Activated CD8-positive, alpha-beta memory T cell treated with anti-CD3 and anti-CD28 coated beads, Interleukin-2, amount 50 U/mL, for 1 hour (primary cell): Measurements from ENCODE around the gene LYRM9.
"Not testable (repeated sequence)": the region's sequence is repeated elsewhere in the genome, so short reads cannot be mapped to it uniquely, and the experiment has no call there.

Experiments
- DNase-seq: peaks from one replicate; pipeline ENCODE4 v3.0.0-alpha.2; 2020; ENCODE audit errors: extremely low read depth

Gene LYRM9

DNA sequence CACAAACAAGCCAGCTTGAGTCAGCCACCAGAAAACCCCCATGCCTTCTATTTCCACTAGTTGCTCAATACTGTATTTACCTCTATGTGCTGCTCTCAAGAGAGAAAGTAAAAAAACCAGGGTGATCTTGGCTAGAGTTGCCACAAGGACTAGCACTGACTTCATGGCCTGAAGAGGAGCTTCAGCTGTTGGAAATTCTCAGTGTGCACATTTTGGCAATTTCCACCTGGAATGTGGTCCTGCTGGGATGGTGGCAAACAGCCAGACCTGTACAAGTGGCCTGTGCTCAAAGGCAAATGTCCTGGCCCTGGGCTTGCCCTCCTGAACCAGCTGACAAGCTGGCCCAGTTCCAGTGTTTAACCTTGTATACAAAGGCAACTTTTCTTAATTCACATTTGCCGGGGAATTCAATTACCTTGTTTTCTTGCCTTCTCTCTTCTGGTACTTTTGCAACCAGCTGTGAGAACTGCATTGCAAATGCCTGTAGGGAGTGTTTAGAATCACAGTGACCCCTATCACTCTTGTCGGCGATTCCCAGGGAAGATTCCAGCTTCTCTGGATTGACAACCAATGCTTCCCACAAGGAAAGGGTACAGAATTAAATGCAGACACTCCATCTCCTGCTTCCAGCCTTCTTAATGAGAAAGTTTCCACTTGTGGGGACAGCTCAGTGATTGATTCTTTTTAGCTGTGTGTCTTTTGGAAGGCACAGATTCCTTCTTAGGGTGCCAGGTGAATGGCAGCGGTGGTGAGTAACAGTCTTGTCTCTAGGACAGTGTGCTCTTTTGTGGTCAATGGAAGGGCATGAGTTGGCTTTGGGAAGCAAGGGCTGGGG is 53.4 kb downstream of the LYRM9 start:
- not testable (repeated sequence) for DNase-seq

GRCh38 chr17:27838607-27839006 is 54.6 kb downstream of the LYRM9 start:
- DNase-seq: not testable (repeated sequence)

GRCh38 chr17:27837769-27838168 is 55.4 kb downstream of the LYRM9 start:
- DNase-seq: not testable (repeated sequence)

GRCh38 chr17:27836651-27837050 is 56.5 kb downstream of the LYRM9 start:
- DNase-seq: no peak

DNA sequence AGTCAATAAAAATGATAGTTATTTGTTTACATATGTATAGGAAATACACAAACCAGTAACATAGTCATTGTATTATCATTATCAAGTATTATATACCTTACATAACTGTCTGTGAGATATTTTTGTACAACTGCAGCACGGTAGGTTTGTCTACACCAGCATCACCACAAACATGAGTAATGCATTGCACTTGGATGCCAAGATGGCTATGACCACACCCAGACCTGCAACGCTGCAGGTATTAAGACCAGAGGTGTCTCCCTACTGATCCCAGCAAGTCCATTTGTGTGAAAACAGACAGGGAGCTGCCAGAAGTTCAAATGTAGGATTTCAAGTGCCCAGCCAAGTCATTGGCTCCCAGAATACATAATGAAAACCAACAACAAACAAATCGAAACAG is 58.6 kb downstream of the LYRM9 start:
- no peak for DNase-seq

- DNase-seq: no peak
These were observed 60.3 kb downstream of the LYRM9 start for GRCh38 chr17:27832831-27833230.

- not testable (repeated sequence) for DNase-seq
These were observed 63.3 kb downstream of the LYRM9 start for GRCh38 chr17:27829888-27830287.

DNA sequence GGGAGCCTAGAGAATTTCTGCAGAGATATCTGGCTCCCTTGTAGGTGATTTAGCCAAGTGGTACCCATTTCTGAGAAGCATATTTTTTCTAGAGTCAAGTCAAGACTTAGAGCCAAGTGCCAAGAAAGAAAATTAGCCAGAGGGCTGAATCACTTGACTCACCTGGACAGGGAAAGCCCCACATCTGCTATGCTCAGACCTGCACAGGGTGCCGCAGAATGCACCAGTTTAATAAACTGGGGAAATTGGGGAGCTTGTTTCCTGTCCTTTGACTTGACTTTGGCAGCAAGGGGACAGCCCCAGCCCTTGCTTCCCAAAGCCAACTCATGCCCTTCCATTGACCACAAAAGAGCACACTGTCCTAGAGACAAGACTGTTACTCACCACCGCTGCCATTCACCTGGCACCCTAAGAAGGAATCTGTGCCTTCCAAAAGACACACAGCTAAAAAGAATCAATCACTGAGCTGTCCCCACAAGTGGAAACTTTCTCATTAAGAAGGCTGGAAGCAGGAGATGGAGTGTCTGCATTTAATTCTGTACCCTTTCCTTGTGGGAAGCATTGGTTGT is 63.9 kb downstream of the LYRM9 start:
- not testable (repeated sequence) for DNase-seq
